Stimulated activated CD8-positive, alpha-beta memory T cell treated with anti-CD3 and anti-CD28 coated beads, Interleukin-12 subunit alpha, Interleukin-12 subunit beta, amount 100 ng/mL, for 24 hours (primary cell): ENCODE data around the gene OBP2A.
"Not testable (repeated sequence)": the region's sequence is repeated elsewhere in the genome, so short reads cannot be mapped to it uniquely, and the experiment has no call there.

Experiments used
- DNase-seq: peaks from one replicate; pipeline ENCODE4 v3.0.0-alpha.2; 2020; ENCODE audit errors: extremely low read depth

Gene OBP2A

GRCh38 chr9:135545646-135546176 lies at the start of gene OBP2A:
Gene OBP2A, plus strand, starts transcription at chr9:135546126. Its CDS starts 55 bp downstream, at chr9:135546181.
- DNase-seq = not testable (repeated sequence)

- no peak for DNase-seq
Observed at GRCh38 chr9:135498381-135499126, 47.4 kb upstream of the OBP2A start.

GRCh38 chr9:135499326-135500070 lies 46.4 kb upstream of the OBP2A start:
- DNase-seq = peak; percentile 76

DNA sequence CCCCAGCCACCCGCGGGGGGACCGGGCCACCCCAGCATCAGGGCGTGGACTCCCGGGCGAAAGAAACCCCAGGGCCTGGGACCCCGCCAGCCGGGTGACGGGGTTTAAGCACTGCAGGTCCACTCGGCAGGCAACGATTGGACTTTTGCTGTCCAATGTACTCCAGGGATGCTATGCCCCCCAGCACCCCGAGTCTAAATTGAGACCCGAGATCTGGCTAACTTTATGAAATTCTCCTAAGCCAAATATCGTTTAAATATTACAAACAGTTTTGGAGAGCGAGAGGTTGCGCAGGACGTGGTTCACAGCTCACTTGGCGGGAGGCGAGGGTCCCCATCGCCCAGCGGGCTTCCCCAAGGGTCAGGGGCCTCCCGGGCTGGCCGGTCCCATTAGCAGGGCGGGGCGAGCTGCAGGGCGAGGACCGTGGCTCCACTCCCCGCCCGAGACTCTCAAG lies 45.8 kb upstream of the OBP2A start:
- DNase-seq = no peak

DNA sequence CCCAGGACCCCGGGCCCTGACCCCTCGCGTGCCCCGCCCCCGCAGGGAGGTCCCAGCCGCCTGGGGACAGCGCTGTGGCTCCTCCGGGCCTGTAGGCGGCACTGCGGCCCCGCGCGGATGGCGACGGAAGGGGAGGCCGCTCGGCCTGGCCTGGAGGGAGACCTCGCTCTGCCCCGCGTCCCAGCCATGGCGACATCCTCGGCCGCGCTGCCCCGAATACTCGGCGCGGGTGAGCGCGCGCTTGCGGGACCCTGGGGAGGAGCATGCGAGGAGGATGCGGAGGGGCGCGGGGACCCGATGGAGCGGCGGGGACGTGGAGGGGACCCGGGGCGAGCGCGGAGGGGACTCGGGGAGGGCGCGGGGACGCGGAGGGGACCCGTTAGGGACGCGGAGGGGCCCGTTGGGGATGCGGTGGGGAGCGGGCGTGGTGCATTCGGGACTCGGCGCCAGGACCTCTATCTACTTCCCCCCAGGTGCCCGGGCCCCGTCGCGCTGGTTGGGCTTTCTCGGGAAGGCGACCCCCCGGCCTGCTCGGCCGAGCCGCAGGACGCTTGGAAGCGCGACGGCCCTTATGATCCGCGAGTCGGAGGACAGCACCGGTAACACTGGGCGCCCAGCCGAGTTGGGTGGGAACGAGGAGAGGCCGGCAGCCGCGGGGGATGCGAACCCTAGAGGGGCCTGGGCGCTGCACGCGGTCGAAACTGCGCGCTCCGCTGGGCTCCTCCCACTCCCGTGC lies 45.2 kb upstream of the OBP2A start, which contains the start of gene MRPS2:
Gene MRPS2, plus strand, starts transcription at position 158 of the 736 bp plus-strand sequence. Its CDS starts 29 bp downstream, at position 187.
- DNase-seq = peak; percentile 66

DNA sequence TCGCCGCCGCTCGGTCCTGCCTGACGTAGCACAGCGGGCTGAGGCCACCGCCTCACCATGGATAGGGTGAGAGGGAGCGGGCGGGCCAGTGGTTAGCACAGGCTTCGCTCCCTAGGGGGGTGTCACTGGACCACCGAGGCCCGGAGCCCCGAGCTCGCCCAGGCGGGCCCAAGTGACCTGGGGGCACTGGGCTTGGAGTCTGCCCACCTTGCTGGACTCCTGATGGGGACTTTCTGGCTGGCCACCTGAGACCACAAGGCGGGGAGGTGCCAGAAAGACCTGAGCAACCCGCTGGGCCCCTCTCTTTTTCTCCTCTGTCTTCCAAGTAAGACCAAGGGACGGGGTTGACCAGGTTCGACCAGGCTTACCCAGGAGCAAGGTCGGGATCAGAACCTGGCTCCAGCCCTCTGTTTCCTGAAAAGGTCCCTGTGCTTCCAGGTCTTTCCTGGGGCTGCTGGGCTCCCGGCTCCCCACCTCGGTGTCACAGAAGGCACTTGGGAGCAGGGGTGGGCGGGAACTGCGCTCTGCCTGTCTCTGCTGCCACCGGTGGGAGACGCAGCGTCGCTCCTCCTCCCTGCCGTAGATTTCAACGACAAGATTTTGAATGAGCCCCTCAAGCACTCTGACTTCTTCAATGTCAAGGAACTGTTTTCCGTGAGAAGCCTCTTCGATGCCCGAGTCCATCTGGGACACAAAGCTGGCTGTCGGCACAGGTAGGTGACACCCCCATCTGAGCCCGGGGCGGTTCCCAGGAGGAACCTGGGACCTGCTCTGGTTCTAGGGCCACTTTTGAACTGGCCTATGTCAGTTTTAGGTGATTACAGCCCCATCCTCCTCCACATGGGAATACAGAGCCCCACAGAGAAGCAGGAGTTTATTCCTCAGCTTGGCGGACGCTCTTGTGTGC lies 44.4 kb upstream of the OBP2A start:
- DNase-seq = no peak

DNA sequence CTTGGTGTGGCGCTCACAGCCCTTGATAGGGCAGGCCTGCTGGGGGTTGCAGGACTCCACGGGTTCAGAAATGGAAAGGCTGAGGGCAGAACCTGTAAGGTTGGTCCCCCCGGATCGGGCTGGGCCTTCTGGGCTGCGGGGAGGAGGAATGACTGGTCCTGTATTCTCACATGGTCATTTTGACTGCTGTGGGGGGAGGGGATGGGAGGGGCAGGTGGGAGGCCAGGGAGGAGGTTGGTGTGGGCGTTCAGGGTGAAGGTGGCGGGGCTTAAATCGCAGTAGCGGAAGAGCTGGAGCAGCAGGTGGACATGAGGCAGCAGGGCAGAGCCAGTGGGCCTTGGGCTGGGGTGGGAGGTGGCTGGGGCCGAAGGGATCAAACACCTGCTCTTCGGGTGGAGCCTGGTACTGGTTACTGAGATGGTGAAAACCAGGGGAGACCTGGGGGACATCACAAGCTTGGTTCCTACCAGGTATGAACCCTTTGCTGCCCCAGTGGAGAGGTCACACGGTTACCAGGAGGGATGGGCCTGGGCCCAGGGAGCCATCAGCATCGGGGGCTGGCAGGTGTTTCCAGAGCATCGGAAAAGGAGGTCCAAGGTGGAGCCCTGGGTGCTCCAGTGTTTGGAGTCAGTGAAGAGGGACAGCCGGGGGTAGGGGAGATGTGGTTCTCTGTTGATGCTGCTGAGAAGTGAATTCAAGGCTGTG lies 43.6 kb upstream of the OBP2A start:
- DNase-seq = no peak

DNA sequence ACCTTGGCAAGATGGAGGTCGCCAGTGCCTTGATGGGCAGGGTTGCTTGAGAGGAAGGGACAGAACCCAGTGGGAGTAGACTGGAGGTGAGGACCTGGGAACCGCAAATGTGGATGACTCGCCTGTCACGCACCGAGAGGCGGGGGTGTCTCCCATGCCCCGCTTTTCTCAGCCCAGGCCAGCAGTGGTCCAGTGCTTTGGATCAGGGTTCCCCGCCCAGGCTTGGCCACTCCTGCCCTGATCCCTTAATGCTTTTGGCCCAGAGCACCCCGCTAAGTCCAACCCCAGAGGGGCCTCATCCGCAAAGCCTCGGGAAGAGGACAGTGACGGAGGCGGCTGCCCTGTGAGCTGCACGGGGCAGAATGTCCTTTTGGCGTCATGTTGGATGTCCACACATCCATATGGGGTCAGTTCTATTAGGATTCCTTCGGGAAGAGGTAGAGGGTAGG lies 43.0 kb upstream of the OBP2A start:
- no peak for DNase-seq

DNA sequence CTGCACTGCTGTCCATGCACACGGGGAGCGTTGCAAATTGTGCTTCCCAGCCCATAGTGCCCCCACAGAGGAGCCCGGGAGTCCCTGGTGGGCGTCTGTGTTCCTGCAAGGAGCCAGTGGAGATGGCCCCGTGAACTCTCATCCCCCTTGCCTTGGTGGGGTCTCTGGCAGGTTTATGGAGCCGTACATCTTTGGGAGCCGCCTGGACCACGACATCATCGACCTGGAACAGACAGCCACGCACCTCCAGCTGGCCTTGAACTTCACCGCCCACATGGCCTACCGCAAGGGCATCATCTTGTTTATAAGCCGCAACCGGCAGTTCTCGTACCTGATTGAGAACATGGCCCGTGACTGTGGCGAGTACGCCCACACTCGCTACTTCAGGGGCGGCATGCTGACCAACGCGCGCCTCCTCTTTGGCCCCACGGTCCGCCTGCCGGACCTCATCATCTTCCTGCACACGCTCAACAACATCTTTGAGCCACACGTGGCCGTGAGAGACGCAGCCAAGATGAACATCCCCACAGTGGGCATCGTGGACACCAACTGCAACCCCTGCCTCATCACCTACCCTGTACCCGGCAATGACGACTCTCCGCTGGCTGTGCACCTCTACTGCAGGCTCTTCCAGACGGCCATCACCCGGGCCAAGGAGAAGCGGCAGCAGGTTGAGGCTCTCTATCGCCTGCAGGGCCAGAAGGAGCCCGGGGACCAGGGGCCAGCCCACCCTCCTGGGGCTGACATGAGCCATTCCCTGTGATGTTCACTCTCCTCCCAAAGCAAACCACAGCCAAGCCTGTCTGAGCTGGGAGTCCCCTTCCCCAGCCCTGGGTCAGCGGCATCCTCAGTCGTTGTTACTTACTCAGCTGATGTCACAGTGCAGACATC lies 42.3 kb upstream of the OBP2A start:
- DNase-seq = no peak

GRCh38 chr9:135504262-135505243 lies 41.4 kb upstream of the OBP2A start:
- DNase-seq = peak; percentile 14

- DNase-seq = no peak
Observed at GRCh38 chr9:135505406-135506187, 40.3 kb upstream of the OBP2A start.

DNA sequence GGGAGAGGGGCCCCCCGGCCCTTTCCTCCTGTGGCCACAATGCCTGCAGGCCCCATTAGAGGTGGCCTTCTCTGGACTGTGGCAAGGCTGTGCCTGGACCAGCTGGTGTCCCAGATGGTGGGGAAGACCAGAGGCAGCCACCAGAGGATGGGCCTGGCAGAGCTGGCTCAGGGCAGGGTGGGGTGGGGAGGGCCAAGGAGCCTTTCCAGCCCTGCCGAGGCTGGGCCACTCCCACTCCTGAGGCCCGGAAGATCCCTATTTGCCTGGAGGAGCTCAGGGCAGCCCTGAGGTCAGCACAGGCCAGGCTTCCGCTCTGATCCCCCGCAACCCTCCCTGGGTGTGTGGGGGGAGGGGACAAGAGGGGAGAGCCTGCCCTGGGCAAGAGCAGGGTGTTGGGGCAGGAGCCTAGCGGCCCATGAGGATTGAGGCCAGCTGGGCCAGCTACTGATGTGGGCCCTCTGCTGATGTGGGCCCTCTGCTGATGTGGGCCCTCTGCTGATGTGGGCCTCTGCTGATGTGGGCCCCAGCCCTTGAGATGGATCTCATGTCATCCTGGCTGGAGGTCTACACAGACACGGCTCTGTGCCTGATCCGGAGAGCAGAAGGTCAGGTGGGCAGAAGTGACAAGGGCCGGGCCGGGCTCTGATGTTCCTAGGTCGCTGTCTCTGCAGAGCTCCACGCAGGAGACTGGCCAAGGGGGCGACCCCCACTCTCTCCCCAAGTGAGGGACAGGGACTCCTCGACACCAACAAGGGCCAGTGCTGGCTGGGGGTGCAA lies 39.4 kb upstream of the OBP2A start:
- no peak for DNase-seq

DNA sequence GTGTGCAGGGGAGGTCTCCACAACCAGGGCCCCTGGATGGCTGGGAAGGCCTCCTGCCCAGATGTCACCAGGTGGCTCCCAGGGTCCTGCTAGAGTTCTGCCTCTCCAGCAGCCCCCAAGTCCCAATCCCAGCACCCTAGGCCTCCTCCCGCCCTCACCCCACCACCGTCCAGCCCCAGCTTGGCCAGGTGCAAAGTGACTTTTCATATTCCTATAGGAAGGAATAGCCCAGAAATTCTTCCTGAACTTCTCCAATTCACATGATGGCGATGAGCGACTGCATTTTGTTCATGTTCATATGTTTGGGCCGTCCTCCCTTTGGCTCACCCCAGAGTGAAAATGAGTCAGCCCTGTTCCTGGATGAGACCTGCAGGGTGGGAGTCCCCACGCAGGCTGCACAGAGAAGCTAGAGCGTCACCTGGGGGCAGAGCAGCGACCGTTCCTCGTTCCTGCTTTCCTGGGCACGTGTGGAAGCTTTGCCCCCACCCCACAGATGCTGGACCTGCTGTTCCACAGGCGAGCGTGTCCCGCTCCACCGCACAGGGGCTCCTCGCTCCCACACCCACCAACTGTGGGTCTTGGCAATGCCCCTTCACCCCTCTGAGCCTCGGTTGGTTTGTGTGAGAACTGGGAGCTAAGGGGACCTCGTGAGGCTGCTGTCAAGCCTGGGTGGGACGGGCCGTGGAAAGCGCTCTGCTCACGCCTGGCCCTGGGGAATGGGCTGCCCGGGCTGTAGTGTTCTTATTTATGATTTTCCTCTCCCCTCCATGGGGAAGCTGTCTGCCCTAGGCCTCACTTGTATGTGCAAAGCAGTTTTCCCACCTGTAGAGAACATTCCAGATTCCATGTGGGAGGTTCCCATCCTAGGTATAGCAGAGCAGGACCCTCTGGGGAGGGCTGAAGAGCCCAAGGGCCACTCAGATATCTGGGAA lies 38.6 kb upstream of the OBP2A start:
- DNase-seq = no peak

- no peak for DNase-seq
Observed at GRCh38 chr9:135508211-135508820, 37.6 kb upstream of the OBP2A start.

GRCh38 chr9:135509458-135509857 lies 36.5 kb upstream of the OBP2A start:
- DNase-seq = no peak
